Neural crest cell (in vitro differentiated cells): ENCODE measurements around the gene MAK. TPM values are rescaled to one million over a fixed set of nuclear protein-coding genes. Genes with fewer than 3 reads are reported as not detected.
"Not testable (repeated sequence)": the region's sequence is repeated elsewhere in the genome, so short reads cannot be mapped to it uniquely, and the experiment has no call there.

ENCODE experiments used
- DNase-seq: peaks from one replicate; pipeline ENCODE4 v3.0.0; 2021; ENCODE audit warnings: low read depth, mixed read lengths, low spot score
- H3K27ac Mint-ChIP-seq: one replicate; pipeline ENCODE4 v1.8.0; 2021; ENCODE audit warnings: mild to moderate bottlenecking, mixed read lengths; ENCODE audit not compliant: unreplicated experiment
- H3K27me3 Mint-ChIP-seq: 2 replicates; pipeline ENCODE4 v1.8.0; 2021; ENCODE audit warnings: low read depth, mild to moderate bottlenecking, mixed read lengths
- H3K36me3 Mint-ChIP-seq: 2 replicates; pipeline ENCODE4 v1.8.0; 2021; ENCODE audit warnings: low read depth, mild to moderate bottlenecking, mixed read lengths
- H3K4me1 Mint-ChIP-seq: 2 replicates; pipeline ENCODE4 v1.8.0; 2021; ENCODE audit warnings: mixed read lengths
- H3K4me3 Mint-ChIP-seq: one replicate; pipeline ENCODE4 v1.8.0; 2021; ENCODE audit warnings: mild to moderate bottlenecking, mixed read lengths
- H3K9me3 Mint-ChIP-seq: 2 replicates; pipeline ENCODE4 v1.8.0; 2021; ENCODE audit warnings: mixed read lengths
- CTCF ChIP-seq: fragments of 200-600 bp; sonication (generic); conservative IDR thresholded peaks from 2 replicates; pipeline ENCODE4 v1.5.0; 2021; ENCODE audit warnings: antibody characterized with exemption, mild to moderate bottlenecking
- total RNA-seq: library from RNA; stranded (reverse); gene quantifications from 2 replicates; pipeline ENCODE4 v1.2.1, GENCODE V29; 2021

Gene MAK
- total RNA-seq, 1 donor from 2014 or later = 0.93 TPM

- peaks cover 26% of the 10 kb centered on the region for H3K4me1 Mint-ChIP-seq
- H3K36me3 Mint-ChIP-seq = peaks cover 9% of the 10 kb centered on the region
- H3K4me3 Mint-ChIP-seq = peak overlapping the region; percentile 92
- H3K27ac Mint-ChIP-seq = peak overlapping the region; percentile 53
- no peak for TF ChIP-seq CTCF
- DNase-seq = peak; percentile 22
- peaks cover 40% of the 10 kb centered on the region for H3K27me3 Mint-ChIP-seq
- H3K9me3 Mint-ChIP-seq = peaks cover 5% of the 10 kb centered on the region
Observed at GRCh38 chr6:10837009-10837621, 1.2 kb downstream of the MAK start.

GRCh38 chr6:10834823-10835222 lies 3.5 kb downstream of the MAK start:
- H3K4me3 Mint-ChIP-seq = no peak overlapping the region
- H3K27ac Mint-ChIP-seq = no peak overlapping the region
- peaks cover 26% of the 10 kb centered on the region for H3K4me1 Mint-ChIP-seq
- peaks cover 5% of the 10 kb centered on the region for H3K9me3 Mint-ChIP-seq
- H3K27me3 Mint-ChIP-seq = peaks cover 26% of the 10 kb centered on the region
- DNase-seq = no peak
- TF ChIP-seq CTCF = no peak
- H3K36me3 Mint-ChIP-seq = peaks cover 9% of the 10 kb centered on the region

- H3K27me3 Mint-ChIP-seq = peaks cover 10% of the 10 kb centered on the region
- peaks cover 9% of the 10 kb centered on the region for H3K36me3 Mint-ChIP-seq
- no peak overlapping the region for H3K4me3 Mint-ChIP-seq
- DNase-seq = no peak
- no peak overlapping the region for H3K27ac Mint-ChIP-seq
- TF ChIP-seq CTCF = no peak
- H3K4me1 Mint-ChIP-seq = peaks cover 10% of the 10 kb centered on the region
- peaks cover 5% of the 10 kb centered on the region for H3K9me3 Mint-ChIP-seq
Observed at GRCh38 chr6:10831609-10832008, 6.7 kb downstream of the MAK start.

GRCh38 chr6:10824819-10825218 lies 13.5 kb downstream of the MAK start:
- Mint-ChIP-seq H3K27ac (no peak overlapping the region), H3K4me1 (peaks cover 3% of the 10 kb centered on the region), H3K36me3 (peaks cover 9% of the 10 kb centered on the region), H3K27me3 (no peaks in the 10 kb centered on the region), H3K9me3 (peaks cover 4% of the 10 kb centered on the region), H3K4me3 (no peak overlapping the region)
- TF ChIP-seq CTCF = no peak
- DNase-seq = no peak

GRCh38 chr6:10824297-10824696 lies 14.0 kb downstream of the MAK start:
- Mint-ChIP-seq H3K27ac (no peak overlapping the region), H3K4me1 (peaks cover 3% of the 10 kb centered on the region), H3K36me3 (peaks cover 9% of the 10 kb centered on the region), H3K9me3 (peaks cover 4% of the 10 kb centered on the region), H3K27me3 (no peaks in the 10 kb centered on the region), H3K4me3 (no peak overlapping the region)
- no peak for TF ChIP-seq CTCF
- no peak for DNase-seq

GRCh38 chr6:10814176-10814575 lies 24.2 kb downstream of the MAK start:
- not testable (repeated sequence) for H3K4me3 Mint-ChIP-seq, H3K36me3 Mint-ChIP-seq, H3K9me3 Mint-ChIP-seq, H3K27me3 Mint-ChIP-seq, H3K4me1 Mint-ChIP-seq, DNase-seq
- peak overlapping the region; percentile 50 for H3K27ac Mint-ChIP-seq
